HepG2 (cell line): Measurements from ENCODE around the gene KRTAP12-1.

Source experiments
- AFF4 ChIP-seq: sonication (generic); formaldehyde crosslinking; IDR thresholded peaks from 2 replicates; pipeline ENCODE4 v1.4.0; 2020; ENCODE audit warnings: missing genetic modification reagents
- ATF6 ChIP-seq: sonication (generic); formaldehyde crosslinking; conservative IDR thresholded peaks from 2 replicates; pipeline ENCODE4 v1.4.0; 2020; ENCODE audit warnings: missing genetic modification reagents
- CTCF ChIP-seq: sonication (generic); formaldehyde crosslinking; IDR thresholded peaks from 2 replicates; pipeline ENCODE4 v1.5.0; 2020; ENCODE audit warnings: mild to moderate bottlenecking, missing genetic modification reagents, moderate library complexity
- MTF2 ChIP-seq: sonication (generic); formaldehyde crosslinking; IDR thresholded peaks from 2 replicates; pipeline ENCODE4 v1.5.0; 2020; ENCODE audit warnings: missing genetic modification reagents, borderline replicate concordance
- SALL1 ChIP-seq: sonication (generic); formaldehyde crosslinking; IDR thresholded peaks from 2 replicates; pipeline ENCODE4 v1.8.0; 2022; ENCODE audit warnings: mild to moderate bottlenecking, missing genetic modification reagents
- ZNF816 ChIP-seq: sonication (generic); formaldehyde crosslinking; IDR thresholded peaks from 2 replicates; pipeline ENCODE4 v1.8.0; 2022; ENCODE audit warnings: missing genetic modification reagents, mild to moderate bottlenecking, borderline replicate concordance

GRCh38 chr21:44706026-44706705 lies 24.2 kb upstream of the KRTAP12-1 start:
- TF ChIP-seq ATF6 (CRISPR knock-in tag): no peak
- no peak for TF ChIP-seq CTCF (CRISPR knock-in tag)
- TF ChIP-seq ZNF816 (CRISPR knock-in tag): no peak
- no peak for TF ChIP-seq AFF4
- TF ChIP-seq MTF2 (CRISPR knock-in tag): no peak
- TF ChIP-seq SALL1: no peak
